PFSK-1 (cell line): Measurements from ENCODE around the gene MGAT5.

Experiments used
- FOXP2 ChIP-seq: optimal IDR thresholded peaks from 2 replicates; pipeline ENCODE3; 2011; ENCODE audit warnings: borderline replicate concordance, control low read depth, inconsistent platforms; ENCODE audit not compliant: insufficient read depth; ENCODE audit errors: extremely low read length, extremely low read depth
- POLR2AphosphoS5 ChIP-seq: IDR thresholded peaks from 2 replicates; pipeline ENCODE4 v1.6.1; 2012; ENCODE audit warnings: low read depth, mild to moderate bottlenecking, control low read depth, low read length, moderate library complexity
- SIN3A ChIP-seq: IDR thresholded peaks from 2 replicates; pipeline ENCODE4 v1.6.1; 2012; ENCODE audit warnings: mild to moderate bottlenecking, low read length, moderate library complexity, borderline replicate concordance; ENCODE audit not compliant: insufficient read depth
- TAF1 ChIP-seq: IDR thresholded peaks from 2 replicates; pipeline ENCODE4 v1.6.1; 2012; ENCODE audit warnings: low read length, control low read depth, borderline replicate concordance; ENCODE audit not compliant: insufficient read depth
- TF ChIP-seq, protein P1 (sequence below), 2 experiments: IDR thresholded peaks; 2 replicates each; pipeline versions ENCODE4 v1.6.1 to v1.8.0; 2011 to 2012; ENCODE audit warnings: low read depth in 2 of 2, low read length in 2 of 2, control low read depth in 1 of 2, inconsistent platforms in 1 of 2, mild to moderate bottlenecking in 1 of 2, moderate library complexity in 1 of 2; ENCODE audit not compliant: insufficient read depth in 1 of 2

The MGAT5 gene

DNA sequence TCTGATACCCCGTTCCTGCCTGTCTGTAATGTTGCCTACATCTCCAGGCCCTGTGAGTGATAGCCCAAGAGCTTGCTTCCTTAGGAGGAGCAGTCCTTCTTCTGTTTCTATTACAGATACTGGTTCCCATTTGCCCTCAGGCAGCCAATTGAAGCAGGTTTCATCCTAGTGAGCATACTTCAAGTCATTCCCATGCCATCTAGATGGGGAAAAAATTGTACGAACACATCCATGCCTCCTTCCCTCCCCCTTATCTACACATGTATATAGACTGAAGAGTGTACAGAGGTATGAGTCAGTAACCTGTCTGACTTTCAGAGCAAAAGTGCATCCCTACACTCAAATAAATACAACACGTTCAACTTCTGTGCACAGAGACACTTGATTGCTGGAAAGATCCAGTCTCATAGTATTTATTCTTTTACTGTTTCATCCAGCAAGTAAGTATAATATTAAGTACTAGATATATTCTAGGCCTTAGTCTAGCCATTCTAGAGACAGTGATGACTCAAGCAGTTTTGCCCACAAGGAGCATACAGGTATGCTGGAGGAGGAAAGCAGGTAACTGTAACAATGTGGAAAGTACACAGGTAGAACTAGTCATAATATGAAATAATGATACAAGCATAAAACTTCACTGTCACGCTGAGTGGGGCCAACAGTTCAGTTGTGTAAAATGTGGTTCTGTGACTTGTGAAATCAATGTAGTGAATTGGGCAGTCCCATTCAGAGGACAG is 153.4 kb downstream of the MGAT5 start:
- TF ChIP-seq FOXP2 = no peak
- no peak for TF ChIP-seq SIN3A
- no peak for TF ChIP-seq POLR2AphosphoS5
- no peak for TF ChIP-seq TAF1
- TF ChIP-seq, protein P1, sequence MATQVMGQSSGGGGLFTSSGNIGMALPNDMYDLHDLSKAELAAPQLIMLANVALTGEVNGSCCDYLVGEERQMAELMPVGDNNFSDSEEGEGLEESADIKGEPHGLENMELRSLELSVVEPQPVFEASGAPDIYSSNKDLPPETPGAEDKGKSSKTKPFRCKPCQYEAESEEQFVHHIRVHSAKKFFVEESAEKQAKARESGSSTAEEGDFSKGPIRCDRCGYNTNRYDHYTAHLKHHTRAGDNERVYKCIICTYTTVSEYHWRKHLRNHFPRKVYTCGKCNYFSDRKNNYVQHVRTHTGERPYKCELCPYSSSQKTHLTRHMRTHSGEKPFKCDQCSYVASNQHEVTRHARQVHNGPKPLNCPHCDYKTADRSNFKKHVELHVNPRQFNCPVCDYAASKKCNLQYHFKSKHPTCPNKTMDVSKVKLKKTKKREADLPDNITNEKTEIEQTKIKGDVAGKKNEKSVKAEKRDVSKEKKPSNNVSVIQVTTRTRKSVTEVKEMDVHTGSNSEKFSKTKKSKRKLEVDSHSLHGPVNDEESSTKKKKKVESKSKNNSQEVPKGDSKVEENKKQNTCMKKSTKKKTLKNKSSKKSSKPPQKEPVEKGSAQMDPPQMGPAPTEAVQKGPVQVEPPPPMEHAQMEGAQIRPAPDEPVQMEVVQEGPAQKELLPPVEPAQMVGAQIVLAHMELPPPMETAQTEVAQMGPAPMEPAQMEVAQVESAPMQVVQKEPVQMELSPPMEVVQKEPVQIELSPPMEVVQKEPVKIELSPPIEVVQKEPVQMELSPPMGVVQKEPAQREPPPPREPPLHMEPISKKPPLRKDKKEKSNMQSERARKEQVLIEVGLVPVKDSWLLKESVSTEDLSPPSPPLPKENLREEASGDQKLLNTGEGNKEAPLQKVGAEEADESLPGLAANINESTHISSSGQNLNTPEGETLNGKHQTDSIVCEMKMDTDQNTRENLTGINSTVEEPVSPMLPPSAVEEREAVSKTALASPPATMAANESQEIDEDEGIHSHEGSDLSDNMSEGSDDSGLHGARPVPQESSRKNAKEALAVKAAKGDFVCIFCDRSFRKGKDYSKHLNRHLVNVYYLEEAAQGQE (IDR thresholded peaks at IDR 0.05; ENCODE audit: insufficient read depth in 1 of 2, low read depth in 2 of 2, low read length in 2 of 2) = no peak

GRCh38 chr2:134408386-134408785 is 154.5 kb downstream of the MGAT5 start:
- TF ChIP-seq FOXP2 (no peak), TAF1 (no peak)

DNA sequence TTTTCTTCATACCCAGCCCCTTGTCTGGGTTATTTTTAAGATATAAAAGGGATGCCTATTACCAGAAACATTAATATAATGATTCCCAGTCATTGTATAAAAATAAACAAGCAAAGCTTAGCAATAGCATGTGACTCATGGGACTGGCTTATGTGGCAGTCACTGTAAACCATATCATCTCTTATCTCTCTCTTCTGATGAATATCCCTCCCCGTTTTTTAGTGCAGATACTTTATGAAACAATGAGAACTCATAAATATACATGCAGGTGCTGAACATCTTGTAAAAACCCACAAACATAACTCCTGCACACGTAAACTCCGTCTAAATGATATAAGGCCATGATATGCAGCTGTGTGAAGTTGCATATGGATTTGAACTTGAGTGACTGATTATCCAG is 154.9 kb downstream of the MGAT5 start:
- no peak for TF ChIP-seq TAF1
- TF ChIP-seq FOXP2 = no peak
- no peak for TF ChIP-seq POLR2AphosphoS5
- TF ChIP-seq, protein P1 (IDR thresholded peaks at IDR 0.05; ENCODE audit: insufficient read depth in 1 of 2, low read depth in 2 of 2, low read length in 2 of 2) = no peak
- no peak for TF ChIP-seq SIN3A

DNA sequence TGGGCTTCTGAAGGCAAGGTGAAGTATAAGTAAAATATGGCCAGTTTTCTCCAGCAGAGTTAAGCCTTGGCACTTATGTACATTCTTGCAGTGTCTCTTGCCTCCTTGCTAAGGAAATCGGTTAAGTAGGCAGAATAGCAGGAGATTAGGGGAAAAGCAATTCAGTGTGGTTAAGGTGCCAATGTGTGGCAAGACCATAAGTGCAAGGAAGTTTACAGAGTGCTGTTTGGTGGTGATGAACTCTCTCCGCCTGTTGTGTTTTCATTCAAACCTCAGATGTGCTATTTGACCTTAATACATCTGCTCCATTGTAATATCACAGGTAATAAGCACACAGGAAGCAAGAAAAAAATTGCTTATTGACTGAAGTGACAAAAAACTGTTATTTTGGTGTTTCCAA is 156.1 kb downstream of the MGAT5 start:
- TF ChIP-seq TAF1 (no peak), FOXP2 (no peak)
- TF ChIP-seq, protein P1 (IDR thresholded peaks at IDR 0.05; ENCODE audit: insufficient read depth in 1 of 2, low read depth in 2 of 2, low read length in 2 of 2) = no peak

- no peak for TF ChIP-seq FOXP2
- TF ChIP-seq POLR2AphosphoS5 = no peak
- no peak for TF ChIP-seq SIN3A
- no peak for TF ChIP-seq TAF1
- TF ChIP-seq, protein P1 (IDR thresholded peaks at IDR 0.05; ENCODE audit: insufficient read depth in 1 of 2, low read depth in 2 of 2, low read length in 2 of 2) = no peak
Measured at GRCh38 chr2:134410831-134411231, 157.0 kb downstream of the MGAT5 start.
